ENCODE results near the gene DIPK1B.

DNA sequence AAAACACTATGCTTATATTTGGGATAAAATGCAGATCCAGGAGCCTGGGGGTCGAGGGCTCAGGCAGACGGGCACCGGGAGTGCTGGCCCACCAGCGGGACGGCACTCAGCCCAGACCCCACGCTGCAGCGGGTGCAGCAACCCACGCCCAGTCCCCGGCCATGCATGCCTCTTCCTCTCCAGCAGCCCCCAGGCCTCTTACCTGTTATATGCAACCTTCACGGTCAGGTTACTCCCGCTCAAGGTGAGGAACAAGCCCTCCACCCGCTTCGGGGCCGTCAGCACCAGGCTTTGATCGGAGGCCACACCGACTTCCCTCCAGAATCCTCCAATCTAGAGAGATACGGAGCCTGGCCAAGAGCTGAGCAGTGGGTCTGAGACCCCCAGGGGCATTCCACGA is 44.5 kb downstream of the DIPK1B start:
- TF ChIP-seq, protein P1, sequence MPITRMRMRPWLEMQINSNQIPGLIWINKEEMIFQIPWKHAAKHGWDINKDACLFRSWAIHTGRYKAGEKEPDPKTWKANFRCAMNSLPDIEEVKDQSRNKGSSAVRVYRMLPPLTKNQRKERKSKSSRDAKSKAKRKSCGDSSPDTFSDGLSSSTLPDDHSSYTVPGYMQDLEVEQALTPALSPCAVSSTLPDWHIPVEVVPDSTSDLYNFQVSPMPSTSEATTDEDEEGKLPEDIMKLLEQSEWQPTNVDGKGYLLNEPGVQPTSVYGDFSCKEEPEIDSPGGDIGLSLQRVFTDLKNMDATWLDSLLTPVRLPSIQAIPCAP (CRISPR knock-in tag; IDR thresholded peaks at IDR 0.05): no peak
- TF ChIP-seq ZNF138 (CRISPR knock-in tag; conservative IDR thresholded peaks at IDR 0.05): no peak
